Pancreas (tissue), 10 donors: ENCODE results near the gene TGM4. TPM values are rescaled to one million over a fixed set of nuclear protein-coding genes. Genes with fewer than 3 reads are reported as not detected.
"Not testable (repeated sequence)": the region's sequence is repeated elsewhere in the genome, so short reads cannot be mapped to it uniquely, and the experiment has no call there.

Source experiments
- ATAC-seq, 4 donors: fragments of 200-7000 bp; cut with Tn5 transposase; one replicate each; pipeline versions ENCODE4 v1.8.0 to v1.9.1; 2020; ENCODE audit warnings: mild to moderate bottlenecking in 4 of 4, moderate library complexity in 4 of 4
- DNase-seq, 6 donors: peaks; one replicate each; pipeline ENCODE4 v3.0.0-alpha.2; 2020
- FAIRE-seq: peaks from 2 replicates; lab custom pipeline; 2012; peaks lifted over from hg19 to GRCh38; lab: Jason Lieb, UNC
- H3K27ac ChIP-seq, 4 donors: fragments of 200-600 bp; sonication (generic); 1 replicate in 3 of 4; 2 replicates in 1 of 4; pipeline versions ENCODE4 v1.5.0 to v1.8.0; 2020
- H3K27me3 ChIP-seq, 4 donors: fragments of 200-600 bp; one replicate each; pipeline ENCODE4 v1.8.0; 2021
- H3K36me3 ChIP-seq, 3 donors: fragments of 200-600 bp; sonication (generic) in 1 of 3; one replicate each; pipeline versions ENCODE4 v1.5.0 to v1.8.0; 2020 to 2021
- H3K4me1 ChIP-seq, 3 donors: fragments of 200-600 bp; one replicate each; pipeline ENCODE4 v1.8.0; 2021
- H3K4me3 ChIP-seq, 4 donors: fragments of 200-600 bp; sonication (generic) in 2 of 4; one replicate each; pipeline versions ENCODE4 v1.5.0 to v1.8.0; 2020 to 2021
- H3K9me3 ChIP-seq, 4 donors: fragments of 200-600 bp; one replicate each; pipeline ENCODE4 v1.8.0; 2021
- CTCF ChIP-seq, 4 donors: fragments of 200-600 bp; sonication (generic) in 3 of 4; IDR thresholded peaks; one replicate each; pipeline versions ENCODE4 v1.5.0 to v1.8.0; 2021; ENCODE audit warnings: antibody characterized with exemption in 4 of 4
- WGBS, 2 donors: extraction: QIAGEN DNeasy Blood & Tissue Kit; methylation state at CpG; one replicate each; pipeline ENCODE4 v1.1.7; 2013; 5-methylcytosine and 5-hydroxymethylcytosine counted together
- intact Hi-C, 3 donors: fragments of 100-400 bp; cut with DNase I; formaldehyde crosslinking; loops; one replicate each; pipeline versions ENCODE4 v1.11.1 to v1.14.2; 2022
- polyA plus RNA-seq, 2 donors: library from polyadenylated mRNA; stranded (reverse); fragments of 200-250 nt; gene quantifications; one replicate each; pipeline ENCODE4 v1.2.3, GENCODE V29; 2013
- total RNA-seq, 6 donors: library from RNA; stranded (reverse); fragmentation: NEBNext Ultra II Directional in 4 of 6; extraction: Animal tissue kit (Norgen Biotek cat#: 25700) in 4 of 6; gene quantifications; one replicate each; pipeline versions ENCODE4 v1.2.1 to v1.2.4, GENCODE V29; 2021 to 2023
- donor health status: healthy with polysubstance abuse.
- donor health status: DM: no; HTN: no; CAD: no; lungs with moderate emphysema.
- donor health status: DM: no; HTN: no; CAD: no.
- donor health status: control.
- donor health status: control.
- donor health status: Bipolar disorder and iron deficiency.
- donor health status: DM: yes; HTN: yes; CAD: no.
- donor health status: DM: no; HTN: no; CAD: no.
- donor health status: DM: no; HTN: no; CAD: no.
- donor health status: DM: yes; HTN: yes; CAD: no.

TGM4 gene
- total and polyA plus RNA-seq, 8 donors: not detected

- no peak overlapping the region for H3K27ac ChIP-seq
- H3K9me3 ChIP-seq: no peaks in the 10 kb centered on the region
- intact Hi-C loops: no loop called here
- FAIRE-seq: no peak
- H3K4me3 ChIP-seq: no peak overlapping the region
- ATAC-seq: no peak
- no peak for DNase-seq
- no peaks in the 10 kb centered on the region for H3K27me3 ChIP-seq
- no peaks in the 10 kb centered on the region for H3K36me3 ChIP-seq
- no peak for TF ChIP-seq CTCF (IDR thresholded peaks at IDR 0.05)
- H3K4me1 ChIP-seq: peaks cover 0 to 6% (median 0%) of the 10 kb centered on the region in 3 donors
- 94 to 95% methylated on average over 1 of the region's 1 CpG for WGBS, 2 donors
These were observed 25.8 kb upstream of the TGM4 start for GRCh38 chr3:44848634-44849033.

- intact Hi-C loops, H3K27me3 ChIP-seq, H3K9me3 ChIP-seq, H3K27ac ChIP-seq, FAIRE-seq, ATAC-seq, H3K36me3 ChIP-seq, H3K4me1 ChIP-seq, H3K4me3 ChIP-seq, DNase-seq: not testable (repeated sequence)
- 98 to 99% methylated on average over 6 of the region's 6 CpGs for WGBS, 2 donors
These were observed 17.7 kb upstream of the TGM4 start for GRCh38 chr3:44856663-44857062.

- ATAC-seq (no peak), FAIRE-seq (no peak), DNase-seq (no peak)
- no peaks in the 10 kb centered on the region for H3K36me3 ChIP-seq
- no peaks in the 10 kb centered on the region for H3K9me3 ChIP-seq
- H3K27me3 ChIP-seq: no peaks in the 10 kb centered on the region
- H3K4me1 ChIP-seq: peaks cover 0 to 5% (median 4%) of the 10 kb centered on the region in 3 donors
- intact Hi-C loops: no loop called here
- 94% methylated on average over 4 of the region's 4 CpGs for WGBS, 2 donors
- H3K4me3 ChIP-seq: no peak overlapping the region
- TF ChIP-seq CTCF (IDR thresholded peaks at IDR 0.05): no peak
- no peak overlapping the region for H3K27ac ChIP-seq
These were observed 14.3 kb upstream of the TGM4 start for GRCh38 chr3:44860117-44860516.

GRCh38 chr3:44861412-44862225 lies 12.8 kb upstream of the TGM4 start, which contains the start of gene TMEM42:
TMEM42 (plus strand) TSS chr3:44861912; CDS start chr3:44861925, 13 bp downstream.
- TF ChIP-seq CTCF (IDR thresholded peaks at IDR 0.05): no peak
- Histone ChIP-seq H3K4me1 (peaks cover 0 to 5% (median 4%) of the 10 kb centered on the region in 3 donors), H3K27ac (peak within 1 kb of the TSS; percentile 76 to 88 (median 82)), H3K4me3 (peak within 1 kb of the TSS; percentile 19 to 75 (median 70)), H3K9me3 (no peaks in the 10 kb centered on the region), H3K36me3 (no peaks in the 10 kb centered on the region), H3K27me3 (no peaks in the 10 kb centered on the region)
- ATAC-seq: peak; percentile 99 to 100 (median 99)
- 2% methylated on average over 58 to 91 of the region's 91 CpGs for WGBS, 2 donors
- DNase-seq: peak; percentile 84 to 96 (median 90)
- no peak for FAIRE-seq
- intact Hi-C loops: no loop called here

- H3K27me3 ChIP-seq: no peaks in the 10 kb centered on the region
- peaks cover 0 to 5% (median 4%) of the 10 kb centered on the region in 3 donors for H3K4me1 ChIP-seq
- FAIRE-seq: no peak
- intact Hi-C loops: no loop called here
- WGBS, 2 donors: 1 to 2% methylated on average over 19 to 25 of the region's 25 CpGs
- peak overlapping the region in 2 of 4 donors; percentile 77 to 88 for H3K27ac ChIP-seq
- peak in 2 of 6 donors; percentile 14 to 34 for DNase-seq
- TF ChIP-seq CTCF (IDR thresholded peaks at IDR 0.05): no peak
- ATAC-seq: peak in 2 of 4 donors; percentile 1 to 20
- H3K4me3 ChIP-seq: peak overlapping the region; percentile 7 to 75 (median 45)
- no peaks in the 10 kb centered on the region for H3K36me3 ChIP-seq
- H3K9me3 ChIP-seq: no peaks in the 10 kb centered on the region
These were observed 12.2 kb upstream of the TGM4 start for GRCh38 chr3:44862226-44862637.
